HepG2 (cell line): ENCODE measurements around the gene SLC1A5. TPM values are rescaled to one million over a fixed set of nuclear protein-coding genes. Genes with fewer than 3 reads are reported as not detected.

ENCODE experiments used
- BCL6 ChIP-seq: IDR thresholded peaks from 2 replicates; pipeline ENCODE4 v1.6.1; 2016; ENCODE audit warnings: missing genetic modification reagents, missing compliant biosample characterization
- CBX2 ChIP-seq, 2 experiments: fragments of 200-600 bp in 1 of 2; sonication (generic); formaldehyde crosslinking in 1 of 2; IDR thresholded peaks; 2 replicates each; pipeline versions ENCODE4 v1.7.0 to v1.8.1; 2018 to 2022; ENCODE audit warnings: low read depth in 2 of 2, low read length in 1 of 2, mild to moderate bottlenecking in 1 of 2, missing genetic modification reagents in 1 of 2
- KAT8 ChIP-seq: IDR thresholded peaks from 2 replicates; pipeline ENCODE4 v1.6.1; 2016; ENCODE audit warnings: missing genetic modification reagents, missing compliant biosample characterization
- MEIS2 ChIP-seq: sonication (generic); formaldehyde crosslinking; IDR thresholded peaks from 2 replicates; pipeline ENCODE4 v1.9.0; 2021; ENCODE audit warnings: mild to moderate bottlenecking, missing genetic modification reagents
- PATZ1 ChIP-seq: sonication (generic); formaldehyde crosslinking; IDR thresholded peaks from 2 replicates; pipeline ENCODE4 v1.4.0; 2020; ENCODE audit warnings: missing genetic modification reagents
- RBAK ChIP-seq: sonication (generic); formaldehyde crosslinking; IDR thresholded peaks from 2 replicates; pipeline ENCODE4 v1.5.1; 2020; ENCODE audit warnings: mild to moderate bottlenecking, missing genetic modification reagents
- RBFOX2 ChIP-seq: fragments of 200-400 bp; formaldehyde crosslinking; IDR thresholded peaks from 2 replicates; pipeline ENCODE4 v1.6.1; 2017; ENCODE audit warnings: low read depth, mild to moderate bottlenecking, low read length
- U2AF1 ChIP-seq: fragments of 200-400 bp; formaldehyde crosslinking; optimal IDR thresholded peaks from 2 replicates; pipeline ENCODE3; 2017; ENCODE audit warnings: mild to moderate bottlenecking, low read depth, low read length
- ZBED4 ChIP-seq: sonication (generic); formaldehyde crosslinking; IDR thresholded peaks from 2 replicates; pipeline ENCODE4 v1.4.0; 2020; ENCODE audit warnings: missing genetic modification reagents, borderline replicate concordance
- ZBTB1 ChIP-seq: sonication (generic); formaldehyde crosslinking; IDR thresholded peaks from 2 replicates; pipeline ENCODE4 v1.4.0; 2020; ENCODE audit warnings: missing genetic modification reagents, borderline replicate concordance
- ZFX ChIP-seq: sonication (generic); formaldehyde crosslinking; IDR thresholded peaks from 2 replicates; pipeline ENCODE4 v1.4.0; 2020; ENCODE audit warnings: mild to moderate bottlenecking, low read depth, missing genetic modification reagents, moderate library complexity
- ZNF12 ChIP-seq: sonication (generic); formaldehyde crosslinking; IDR thresholded peaks from 2 replicates; pipeline ENCODE4 v1.5.0; 2020; ENCODE audit warnings: missing genetic modification reagents
- ZNF317 ChIP-seq: sonication (generic); formaldehyde crosslinking; IDR thresholded peaks from 2 replicates; pipeline ENCODE4 v1.5.0; 2020; ENCODE audit warnings: mild to moderate bottlenecking, missing genetic modification reagents
- ZNF468 ChIP-seq: sonication (generic); formaldehyde crosslinking; IDR thresholded peaks from 2 replicates; pipeline ENCODE4 v1.8.0; 2022; ENCODE audit warnings: mild to moderate bottlenecking, moderate library complexity, missing genetic modification reagents
- ZNF652 ChIP-seq: IDR thresholded peaks from 2 replicates; pipeline ENCODE4 v1.6.1; 2016; ENCODE audit warnings: low read depth, borderline replicate concordance
- ZNF768 ChIP-seq: sonication (generic); formaldehyde crosslinking; IDR thresholded peaks from 2 replicates; pipeline ENCODE4 v1.4.0; 2020; ENCODE audit warnings: missing genetic modification reagents
- ZNF781 ChIP-seq: sonication (generic); formaldehyde crosslinking; IDR thresholded peaks from 2 replicates; pipeline ENCODE4 v1.5.1; 2020; ENCODE audit warnings: borderline replicate concordance, mild to moderate bottlenecking, missing genetic modification reagents; ENCODE audit errors: not compliant biosample characterization
- ZNF878 ChIP-seq: sonication (generic); formaldehyde crosslinking; IDR thresholded peaks from 2 replicates; pipeline ENCODE4 v1.8.1; 2023; ENCODE audit warnings: mild to moderate bottlenecking, missing genetic modification reagents, moderate library complexity
- polyA plus RNA-seq, 8 experiments: library from polyadenylated mRNA; depleted of rRNA in 3 of 8; stranded (reverse) in 7 of 8; unstranded in 1 of 8; fragments of >200 nt; fragmentation: Illumina TruSeq in 4 of 8; extraction: Trizol in 4 of 8; gene quantifications; 2 replicates each; pipeline versions ENCODE4 v1.2.1 to v1.2.3, GENCODE V29; 2011 to 2016; ENCODE audit warnings: low read depth in 4 of 8, missing spikeins in 1 of 8, mixed read lengths in 1 of 8; ENCODE audit not compliant: insufficient read depth in 1 of 8
- total RNA-seq, 5 experiments: library from RNA; depleted of rRNA; stranded (reverse); fragments of >200 nt; fragmentation: Illumina TruSeq; extraction: Trizol; gene quantifications; 2 replicates each; pipeline ENCODE4 v1.2.3, GENCODE V29; 2016; ENCODE audit warnings: low read depth in 1 of 5
- TF ChIP-seq, protein P1 (sequence below): sonication (generic); formaldehyde crosslinking; IDR thresholded peaks from 2 replicates; pipeline ENCODE4 v1.4.0; 2020; ENCODE audit warnings: missing genetic modification reagents
- TF ChIP-seq, protein P2 (sequence below): IDR thresholded peaks from 2 replicates; pipeline ENCODE4 v1.6.1; 2016; ENCODE audit warnings: mild to moderate bottlenecking, missing biosample characterization, missing genetic modification reagents

SLC1A5 gene
- total and polyA plus RNA-seq, 2 of the 13 experiments (the other 11 are each of a cell fraction or from before 2014, with no cell fraction given), result 120 to 159 TPM

GRCh38 chr19:46784262-46785053 lies 3.9 kb downstream of the SLC1A5 start (continued):
- TF ChIP-seq ZBED4, result peak; percentile 36; the same call in 1 of the 2 replicates
- TF ChIP-seq, protein P1, sequence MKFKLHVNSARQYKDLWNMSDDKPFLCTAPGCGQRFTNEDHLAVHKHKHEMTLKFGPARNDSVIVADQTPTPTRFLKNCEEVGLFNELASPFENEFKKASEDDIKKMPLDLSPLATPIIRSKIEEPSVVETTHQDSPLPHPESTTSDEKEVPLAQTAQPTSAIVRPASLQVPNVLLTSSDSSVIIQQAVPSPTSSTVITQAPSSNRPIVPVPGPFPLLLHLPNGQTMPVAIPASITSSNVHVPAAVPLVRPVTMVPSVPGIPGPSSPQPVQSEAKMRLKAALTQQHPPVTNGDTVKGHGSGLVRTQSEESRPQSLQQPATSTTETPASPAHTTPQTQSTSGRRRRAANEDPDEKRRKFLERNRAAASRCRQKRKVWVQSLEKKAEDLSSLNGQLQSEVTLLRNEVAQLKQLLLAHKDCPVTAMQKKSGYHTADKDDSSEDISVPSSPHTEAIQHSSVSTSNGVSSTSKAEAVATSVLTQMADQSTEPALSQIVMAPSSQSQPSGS (CRISPR knock-in tag), result peak; percentile 41; the same call in 1 of the 2 replicates
- TF ChIP-seq MEIS2, result peak; percentile 50; the same call in 1 of the 2 replicates
- no peak for TF ChIP-seq ZNF468 (CRISPR knock-in tag)
- no peak for TF ChIP-seq ZNF652 (CRISPR knock-in tag)
- TF ChIP-seq, protein P2, sequence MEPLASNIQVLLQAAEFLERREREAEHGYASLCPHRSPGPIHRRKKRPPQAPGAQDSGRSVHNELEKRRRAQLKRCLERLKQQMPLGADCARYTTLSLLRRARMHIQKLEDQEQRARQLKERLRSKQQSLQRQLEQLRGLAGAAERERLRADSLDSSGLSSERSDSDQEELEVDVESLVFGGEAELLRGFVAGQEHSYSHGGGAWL (CRISPR knock-in tag), result peak; percentile 40; the same call in 1 of the 2 replicates
- no peak for TF ChIP-seq RBAK
- 0 out of 2 replicates have a peak, but pooled peaks have one; percentile 25 for TF ChIP-seq ZNF878 (CRISPR knock-in tag)
- TF ChIP-seq ZNF781, result peak; percentile 9
- TF ChIP-seq ZBTB1 (CRISPR knock-in tag), result no peak
- no peak for TF ChIP-seq CBX2 (IDR thresholded peaks at IDR 0.05; ENCODE audit: low read depth, low read length)
- TF ChIP-seq CBX2 (CRISPR knock-in tag; IDR thresholded peaks at IDR 0.05; ENCODE audit: low read depth), result no peak
- TF ChIP-seq PATZ1, result peak; percentile 73
- peak; percentile 84 for TF ChIP-seq RBFOX2
- TF ChIP-seq ZFX, result peak; percentile 72
- TF ChIP-seq ZNF768, result peak; percentile 79
- TF ChIP-seq U2AF1, result no peak
- TF ChIP-seq BCL6 (CRISPR knock-in tag), result peak; percentile 25; the same call in 1 of the 2 replicates
- no peak for TF ChIP-seq ZNF317 (CRISPR knock-in tag)
- TF ChIP-seq ZNF12 (CRISPR knock-in tag), result peak; percentile 69; the same call in 1 of the 2 replicates
- peak; percentile 64 for TF ChIP-seq KAT8 (CRISPR knock-in tag)
